Measurements from ENCODE around the gene ALG1.
"Not testable (repeated sequence)": the region's sequence is repeated elsewhere in the genome, so short reads cannot be mapped to it uniquely, and the experiment has no call there.

ALG1 gene

DNA sequence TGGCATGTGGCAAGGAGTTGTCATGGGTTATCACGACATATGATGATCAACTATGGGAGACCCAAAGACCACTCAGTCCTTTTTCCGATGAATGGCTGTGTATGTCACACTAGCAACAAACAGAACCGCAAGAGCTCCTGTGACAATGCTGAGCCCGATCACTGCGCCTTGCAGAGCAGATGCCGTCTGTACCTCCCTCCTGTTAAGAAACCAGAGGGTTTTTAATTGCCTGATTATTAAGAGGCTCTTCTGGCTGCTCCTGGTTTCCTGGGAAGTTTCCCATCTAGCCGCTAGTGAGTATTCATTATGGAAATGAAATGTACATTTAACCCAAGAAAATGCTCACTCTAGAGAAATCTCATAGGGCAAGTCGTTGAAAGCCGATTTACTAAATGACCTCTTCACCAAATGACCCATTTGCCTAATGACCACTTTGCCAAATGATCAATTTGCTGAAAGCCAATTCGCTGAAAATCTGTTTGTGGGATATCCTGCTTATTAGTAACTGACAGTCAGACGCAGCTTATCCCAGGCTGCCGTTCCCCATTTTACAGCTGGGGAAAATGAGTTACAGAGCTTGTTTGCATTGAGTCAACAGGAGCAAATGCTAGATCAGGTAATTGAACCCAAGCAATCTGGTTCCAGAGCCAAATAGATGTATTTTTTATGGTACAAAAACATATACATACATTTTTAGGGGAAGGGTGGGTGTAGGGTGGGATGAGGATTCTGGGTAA, 31.8 kb downstream of the ALG1 start:
- DNase-seq = not testable (repeated sequence)

- not testable (repeated sequence) for DNase-seq
Observed at GRCh38 chr16:5105039-5105438, 33.4 kb downstream of the ALG1 start.

- no peak for DNase-seq
Observed at GRCh38 chr16:5108505-5109158, 37.0 kb downstream of the ALG1 start.

DNA sequence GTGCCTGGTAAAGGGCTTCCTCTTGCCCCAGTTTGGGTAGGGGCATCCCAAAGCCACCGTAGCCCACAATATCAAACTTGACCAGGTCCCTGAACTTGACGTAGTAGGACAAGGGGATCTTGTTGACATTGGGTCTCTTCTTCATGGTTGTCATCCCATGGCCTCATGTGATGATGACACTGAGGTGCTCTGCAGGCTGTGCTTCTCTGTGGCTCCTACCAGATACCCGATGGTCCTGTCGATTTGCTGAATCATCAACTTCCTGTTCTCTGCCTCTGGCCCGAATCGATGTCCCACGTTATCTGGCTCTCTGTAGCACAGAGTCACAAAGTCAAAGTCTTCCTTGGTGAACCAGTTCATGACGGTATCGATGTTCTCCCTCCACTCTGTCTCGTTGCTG, 39.3 kb downstream of the ALG1 start:
- DNase-seq = not testable (repeated sequence)

DNA sequence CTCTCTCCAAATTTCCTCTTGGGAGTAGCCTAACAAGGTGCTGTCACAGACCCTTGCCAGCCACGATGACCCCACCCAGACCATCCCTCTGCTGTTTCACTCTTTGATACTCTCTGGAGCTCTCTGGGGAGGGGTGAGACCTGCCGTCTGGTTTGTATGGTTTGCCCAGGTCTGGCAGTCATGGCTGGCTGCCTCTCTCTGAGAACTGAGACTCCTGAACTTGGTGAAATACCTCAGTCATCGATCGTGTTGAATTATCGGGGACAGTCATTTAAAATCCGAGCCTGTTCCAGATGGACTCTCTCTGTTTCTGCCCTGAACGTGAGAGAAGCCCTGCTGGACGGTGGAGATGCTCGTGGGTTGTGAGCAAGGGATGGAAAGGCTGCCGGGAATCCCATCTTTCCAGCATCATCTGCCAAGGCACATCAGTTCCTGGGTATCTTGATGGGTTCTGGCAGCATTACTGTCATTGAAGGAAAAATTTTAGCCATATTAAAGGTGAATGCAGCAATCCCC, 45.2 kb downstream of the ALG1 start:
- not testable (repeated sequence) for DNase-seq

GRCh38 chr16:5117300-5118087, 45.9 kb downstream of the ALG1 start:
- peak; percentile 73 for DNase-seq

DNA sequence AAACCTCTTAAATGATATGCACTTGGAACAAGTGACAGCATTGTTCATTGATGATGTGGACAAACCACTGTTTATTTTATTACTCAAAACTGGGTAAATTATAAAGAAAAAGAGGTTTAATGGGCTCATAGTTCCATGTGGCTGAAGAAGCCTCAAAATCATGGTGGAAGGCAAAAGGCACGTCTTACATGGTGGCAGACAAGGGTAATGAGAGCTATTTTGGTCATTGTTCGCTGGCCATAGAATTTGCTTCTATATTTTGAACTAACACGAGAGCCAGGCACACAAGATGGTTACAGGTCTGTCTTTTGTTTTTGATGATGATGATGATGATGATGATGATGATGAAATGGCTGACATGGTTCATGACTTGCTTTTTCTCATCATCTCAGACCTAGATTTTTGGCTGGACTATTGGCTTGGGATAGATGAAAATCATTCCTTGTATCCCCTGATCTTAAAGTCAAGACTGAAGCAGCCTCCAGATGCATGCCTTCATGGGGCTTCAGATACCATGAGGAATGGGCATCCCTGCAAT, 59.9 kb downstream of the ALG1 start:
- not testable (repeated sequence) for DNase-seq

DNA sequence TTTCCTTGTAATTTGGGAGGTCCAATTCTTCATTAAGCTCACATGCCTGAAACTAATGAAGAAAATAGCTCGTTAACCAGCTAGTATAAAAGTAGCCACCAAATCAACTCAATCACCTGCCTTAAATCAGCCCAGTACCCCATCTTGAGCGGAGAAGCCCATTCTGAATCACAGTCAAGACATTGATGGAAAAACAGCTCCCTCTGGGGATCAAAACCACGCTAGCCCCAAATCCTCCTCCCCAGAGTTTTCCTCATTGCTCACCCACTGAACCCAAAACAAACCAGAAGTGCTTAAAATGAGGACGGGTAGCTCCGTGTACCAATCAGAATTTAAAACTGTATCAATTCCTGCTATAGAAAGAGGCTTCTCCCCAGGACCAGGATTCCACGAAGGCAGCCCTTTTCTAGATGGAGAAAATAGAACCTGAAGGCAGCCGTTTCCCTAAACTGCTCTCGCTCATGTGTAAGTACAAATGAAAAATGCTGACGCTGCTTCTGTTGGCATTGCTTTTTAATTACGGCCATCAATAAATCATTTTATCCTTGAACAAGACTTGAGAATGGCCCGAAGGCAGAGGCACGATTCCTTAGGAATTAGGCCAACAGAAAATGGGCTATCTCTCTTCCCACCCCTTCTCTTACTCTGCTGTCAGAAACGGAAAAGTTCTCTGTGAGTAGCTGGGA, 61.4 kb downstream of the ALG1 start:
- not testable (repeated sequence) for DNase-seq

DNA sequence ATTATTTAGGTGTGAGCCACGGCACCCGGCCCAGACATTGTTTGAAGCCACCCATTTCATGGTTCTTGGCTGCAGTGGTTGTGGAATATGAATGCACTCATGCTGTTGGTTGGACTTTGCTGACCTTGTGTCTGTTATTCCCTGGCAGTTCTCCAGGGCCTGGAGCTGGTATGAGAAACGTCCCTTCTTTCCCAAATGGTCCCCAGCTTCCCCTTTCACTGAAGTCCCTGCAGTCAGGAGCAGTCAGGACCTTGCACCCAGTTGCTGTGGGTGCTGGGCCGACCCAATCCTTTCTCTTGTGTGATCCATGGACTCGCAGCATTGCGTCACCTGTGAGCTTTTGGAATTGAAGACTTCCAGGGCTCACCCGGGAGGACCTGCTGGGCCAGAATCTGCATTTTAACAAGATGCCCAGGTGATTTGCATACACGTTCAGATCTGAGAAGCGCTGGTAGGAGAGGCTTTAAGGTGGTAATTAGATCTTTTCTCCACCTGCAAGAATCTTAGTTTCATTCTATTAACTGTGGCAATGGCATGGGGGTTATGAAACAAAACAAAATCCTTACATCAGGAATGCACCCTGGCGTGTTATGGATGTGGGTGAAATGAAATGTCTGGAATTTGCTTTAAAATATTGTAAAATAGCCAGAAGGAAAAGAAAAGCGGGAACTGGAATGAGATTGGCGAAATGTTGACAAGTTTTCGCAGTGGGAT, 63.3 kb downstream of the ALG1 start:
- not testable (repeated sequence) for DNase-seq
